HG03108 (cell line): Measurements from ENCODE around the gene CYP2C19.
"Not testable (repeated sequence)": the region's sequence is repeated elsewhere in the genome, so short reads cannot be mapped to it uniquely, and the experiment has no call there.

Experiments used
- ATAC-seq: cut with Tn5 transposase; IDR thresholded peaks from one replicate; pipeline ENCODE4 v1.9.1; 2021; ENCODE audit warnings: moderate library complexity; ENCODE audit not compliant: unreplicated experiment

Gene CYP2C19

GRCh38 chr10:94878649-94879048, 116.2 kb downstream of the CYP2C19 start:
- no peak for ATAC-seq

GRCh38 chr10:94879214-94879613, 116.7 kb downstream of the CYP2C19 start:
- ATAC-seq: no peak

- no peak for ATAC-seq
Measured at GRCh38 chr10:94889123-94889522, 126.6 kb downstream of the CYP2C19 start.

GRCh38 chr10:94890264-94891022, 128.0 kb downstream of the CYP2C19 start:
- ATAC-seq: no peak

- ATAC-seq: not testable (repeated sequence)
Measured at GRCh38 chr10:94898414-94898813, 135.9 kb downstream of the CYP2C19 start.

GRCh38 chr10:94902080-94902479, 139.6 kb downstream of the CYP2C19 start:
- ATAC-seq: no peak

- ATAC-seq: no peak
Measured at GRCh38 chr10:94902570-94902969, 140.1 kb downstream of the CYP2C19 start.
